Breast epithelium (tissue), 3 donors: ENCODE results near the gene RUFY1.

Experiments used
- CTCF ChIP-seq, 3 donors: fragments of 450-650 bp; IDR thresholded peaks; one replicate each; pipeline ENCODE4 v1.5.1; 2016 to 2017; ENCODE audit warnings: antibody characterized with exemption in 3 of 3, mild to moderate bottlenecking in 3 of 3, moderate library complexity in 3 of 3
- POLR2A ChIP-seq: fragments of 450-650 bp; IDR thresholded peaks from one replicate; pipeline ENCODE4 v1.6.1; 2016; ENCODE audit warnings: antibody characterized with exemption, mild to moderate bottlenecking, moderate library complexity
- POLR2AphosphoS5 ChIP-seq, 3 donors: sonication (generic); formaldehyde crosslinking; IDR thresholded peaks; one replicate each; pipeline ENCODE4 v1.6.1; 2017; ENCODE audit warnings: antibody characterized with exemption in 3 of 3

DNA sequence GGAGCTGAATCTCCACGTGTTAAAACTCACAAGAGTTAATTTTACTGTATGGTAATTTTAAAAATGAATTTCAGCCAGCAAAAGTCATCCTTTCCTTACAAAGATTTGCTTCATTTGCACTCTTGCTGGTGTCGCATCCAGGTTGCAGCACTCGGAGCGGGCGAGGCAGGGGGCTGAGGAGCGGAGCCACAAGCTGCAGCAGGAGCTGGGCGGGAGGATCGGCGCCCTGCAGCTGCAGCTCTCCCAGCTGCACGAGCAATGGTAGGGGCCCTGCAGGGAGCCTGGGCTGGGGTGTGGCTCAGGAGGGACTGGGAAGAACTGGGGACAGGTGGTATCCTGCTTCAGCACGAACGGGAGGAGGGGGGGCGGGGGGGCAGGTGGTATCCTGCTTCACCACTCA is 46.1 kb downstream of the RUFY1 start:
- no peak for TF ChIP-seq POLR2A
- TF ChIP-seq CTCF (IDR thresholded peaks at IDR 0.05) = no peak
- TF ChIP-seq POLR2AphosphoS5 (IDR thresholded peaks at IDR 0.05) = no peak
